HG03064 (cell line): ENCODE data around the gene ZFP36L1.

ENCODE experiments used
- ATAC-seq: cut with Tn5 transposase; IDR thresholded peaks from one replicate; pipeline ENCODE4 v1.9.1; 2021; ENCODE audit warnings: low read depth; ENCODE audit not compliant: unreplicated experiment

The ZFP36L1 gene

DNA sequence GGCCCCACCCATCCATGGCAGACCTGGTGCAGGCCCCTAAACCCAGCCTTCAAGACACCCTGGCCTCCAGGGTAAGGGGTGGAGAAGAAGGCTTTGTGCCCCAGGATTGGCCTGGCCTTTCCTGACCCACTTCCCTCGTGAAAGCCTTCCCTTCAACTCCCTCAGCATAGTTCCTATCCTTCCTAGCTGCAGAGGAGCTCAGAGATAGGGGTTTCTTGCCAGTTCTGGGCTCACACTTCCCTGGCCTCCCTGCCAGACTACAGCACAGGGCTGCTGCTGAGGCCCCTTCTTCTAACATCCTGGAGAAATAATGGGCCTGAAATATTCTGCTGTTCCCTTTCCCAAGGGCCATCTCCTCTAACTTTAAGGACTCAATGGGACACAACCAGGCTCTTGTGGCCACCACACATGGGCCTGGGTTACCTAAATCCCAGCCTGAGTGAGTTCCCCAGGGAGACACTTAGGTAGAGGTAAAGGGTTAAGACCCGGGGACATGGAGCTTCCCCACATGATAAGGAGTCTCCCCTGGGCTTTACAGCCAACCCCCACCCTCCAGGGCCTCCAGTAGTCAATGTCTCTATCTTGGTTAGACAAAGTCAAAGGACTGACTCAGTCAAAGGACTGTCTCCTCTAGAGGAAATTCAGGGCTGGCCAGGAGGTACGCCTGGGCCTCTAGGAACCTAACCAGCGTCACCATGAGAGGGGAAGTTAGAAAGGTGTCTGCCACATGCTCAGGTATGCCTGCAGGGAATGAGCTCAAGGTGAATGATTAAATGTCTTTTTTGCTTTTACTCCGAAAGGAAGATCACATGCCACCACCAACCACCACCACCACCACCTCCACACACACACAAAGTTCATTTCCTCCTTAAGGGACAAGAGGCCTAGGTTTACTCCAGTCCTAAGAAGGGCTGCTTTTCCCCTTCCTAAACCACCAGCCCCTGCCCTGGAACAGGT lies 7.1 kb downstream of the ZFP36L1 start:
- no peak for ATAC-seq

DNA sequence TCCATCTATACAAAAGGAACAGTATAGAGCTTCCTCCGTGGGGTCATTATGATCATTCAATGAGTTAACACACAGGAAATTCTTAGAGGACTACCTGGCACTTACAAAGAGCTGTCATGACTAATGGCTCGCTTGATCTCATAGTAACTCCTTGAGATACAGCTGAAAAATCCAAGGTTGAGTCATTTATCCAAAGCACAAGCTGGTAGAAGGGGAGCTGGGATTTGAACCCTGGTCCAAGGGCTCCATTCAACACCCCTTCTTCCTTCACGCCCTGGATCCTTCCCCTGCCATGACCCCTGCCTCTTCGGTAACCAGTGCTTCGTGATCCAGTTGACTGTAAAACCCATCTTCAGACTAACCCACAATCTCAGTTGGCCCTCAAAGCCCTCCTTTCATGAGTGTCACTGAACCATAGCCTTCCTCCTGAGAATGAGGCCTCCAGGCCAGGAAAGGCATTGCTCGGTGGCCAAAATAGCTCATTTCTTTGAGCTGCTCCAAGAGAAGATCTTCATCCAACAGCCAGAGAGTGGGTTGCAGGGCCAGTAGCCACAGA lies 7.8 kb downstream of the ZFP36L1 start:
- ATAC-seq = no peak

GRCh38 chr14:68784226-68784910 lies 8.5 kb downstream of the ZFP36L1 start:
- no peak for ATAC-seq

DNA sequence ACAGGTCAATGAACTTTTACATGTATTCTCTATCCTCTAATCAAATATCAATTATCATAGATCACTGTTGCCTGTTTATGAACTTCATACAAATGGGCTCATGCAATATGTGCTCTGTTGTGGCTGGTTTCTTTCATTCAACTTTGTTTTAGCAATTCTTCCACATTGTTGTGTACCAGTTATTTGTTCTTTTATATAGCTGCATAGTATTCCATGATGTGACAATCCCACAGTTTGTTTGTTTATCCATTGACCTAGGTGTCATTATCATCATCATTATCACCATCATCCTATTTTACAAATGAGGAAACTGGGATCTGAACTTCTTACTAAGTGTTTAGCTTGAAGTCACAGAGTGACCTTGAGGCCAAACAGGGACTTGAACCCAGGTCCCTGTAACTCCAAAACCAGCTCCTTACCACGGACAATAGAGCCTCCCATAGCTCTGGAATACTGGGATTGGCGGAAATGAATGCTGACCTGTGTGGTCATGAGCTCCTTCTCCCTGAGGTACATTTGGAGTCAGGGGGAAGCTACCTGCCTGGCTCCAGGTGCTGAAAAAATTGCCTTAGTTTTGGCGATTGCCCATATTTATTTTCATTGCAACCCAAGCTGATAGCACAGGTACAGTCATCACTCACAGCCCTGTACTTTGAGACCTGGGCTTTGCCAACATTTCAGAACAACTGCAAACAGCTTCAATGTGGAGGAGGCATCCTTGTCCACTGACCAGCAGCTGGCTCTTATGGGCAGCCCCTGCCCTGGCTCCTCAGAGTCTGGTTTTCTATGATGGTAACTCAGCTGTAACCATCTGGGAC lies 9.2 kb downstream of the ZFP36L1 start:
- no peak for ATAC-seq

DNA sequence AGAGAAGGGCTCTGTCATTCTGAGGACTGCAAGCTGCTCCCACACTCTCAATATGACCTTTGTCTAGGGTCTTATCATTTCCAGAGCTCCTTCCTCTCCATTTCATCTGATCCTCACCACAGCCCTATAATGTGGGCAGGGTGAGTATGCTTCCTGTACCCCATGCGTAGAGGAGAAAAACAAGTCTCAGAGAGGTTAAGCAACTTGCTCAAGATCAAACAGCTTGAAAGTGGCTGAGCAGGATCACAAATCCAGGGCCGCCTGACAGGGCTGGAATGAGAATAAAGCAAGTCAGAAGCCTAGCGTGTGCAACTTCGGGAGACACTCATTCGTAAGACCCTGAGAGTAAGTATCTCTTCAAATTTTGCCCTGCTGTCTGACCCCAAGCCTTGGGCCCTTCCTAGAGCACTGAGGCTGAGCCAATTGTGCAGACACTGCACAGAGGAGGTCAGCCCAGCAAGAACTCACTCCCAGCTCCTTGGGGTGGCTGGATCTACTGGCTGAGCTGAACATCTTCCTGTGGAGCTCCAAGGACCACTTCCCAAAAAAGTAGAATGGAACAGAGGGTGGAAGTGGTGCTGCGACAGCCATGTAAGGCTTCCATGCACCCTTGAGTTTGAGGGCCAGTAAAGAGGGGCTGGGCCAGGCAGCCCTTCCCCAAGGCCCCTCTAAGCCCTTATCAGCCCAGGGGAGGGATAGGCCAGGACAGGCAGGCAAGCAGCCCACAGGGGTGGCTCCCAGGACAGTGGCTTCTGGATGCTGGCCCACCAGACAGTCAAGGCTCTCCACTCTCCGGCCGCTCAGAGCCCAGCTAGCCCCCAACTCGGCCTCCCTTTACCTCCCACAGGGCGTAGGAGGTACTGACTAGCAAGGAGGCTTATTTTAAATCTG lies 10.5 kb downstream of the ZFP36L1 start:
- ATAC-seq = no peak

DNA sequence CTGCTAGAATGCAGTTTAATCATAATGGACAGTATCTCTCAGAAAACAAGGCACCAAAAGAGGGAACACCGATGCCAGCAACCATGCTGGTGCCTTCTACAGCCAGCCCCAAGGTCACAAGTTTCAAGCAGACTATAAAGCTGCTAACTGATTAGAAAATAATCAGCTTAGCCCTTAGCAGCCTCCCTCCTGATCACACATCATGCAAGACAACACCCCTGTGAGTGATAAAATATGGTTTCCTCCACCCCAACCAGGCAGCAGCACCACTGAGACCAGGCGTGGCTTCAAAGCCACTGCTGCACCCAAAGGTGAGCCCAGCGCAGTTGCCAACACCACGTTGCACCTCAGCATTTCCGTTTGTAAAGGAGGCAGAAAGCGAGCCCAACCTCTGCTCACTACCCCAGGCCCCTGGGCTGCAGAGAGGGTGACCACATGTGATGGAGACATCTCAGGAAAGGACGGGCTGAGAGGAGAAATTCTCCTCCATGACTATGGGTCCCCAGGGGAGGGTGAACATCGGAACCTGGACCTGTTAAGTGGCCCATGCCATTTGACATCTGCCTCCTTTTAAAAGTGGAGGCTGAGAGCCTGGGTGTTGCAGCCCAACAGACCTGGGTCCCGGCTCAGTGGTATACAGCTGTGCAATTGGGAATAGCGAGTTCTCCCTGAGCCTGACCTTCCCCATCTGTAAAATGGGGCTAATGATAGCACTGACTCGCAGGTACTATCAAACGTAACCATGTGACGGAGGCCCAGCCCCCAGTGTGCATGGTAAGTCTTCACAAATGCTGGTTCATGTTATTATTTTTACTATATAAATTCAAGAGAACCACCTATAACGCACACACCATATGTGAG lies 11.5 kb downstream of the ZFP36L1 start:
- no peak for ATAC-seq

DNA sequence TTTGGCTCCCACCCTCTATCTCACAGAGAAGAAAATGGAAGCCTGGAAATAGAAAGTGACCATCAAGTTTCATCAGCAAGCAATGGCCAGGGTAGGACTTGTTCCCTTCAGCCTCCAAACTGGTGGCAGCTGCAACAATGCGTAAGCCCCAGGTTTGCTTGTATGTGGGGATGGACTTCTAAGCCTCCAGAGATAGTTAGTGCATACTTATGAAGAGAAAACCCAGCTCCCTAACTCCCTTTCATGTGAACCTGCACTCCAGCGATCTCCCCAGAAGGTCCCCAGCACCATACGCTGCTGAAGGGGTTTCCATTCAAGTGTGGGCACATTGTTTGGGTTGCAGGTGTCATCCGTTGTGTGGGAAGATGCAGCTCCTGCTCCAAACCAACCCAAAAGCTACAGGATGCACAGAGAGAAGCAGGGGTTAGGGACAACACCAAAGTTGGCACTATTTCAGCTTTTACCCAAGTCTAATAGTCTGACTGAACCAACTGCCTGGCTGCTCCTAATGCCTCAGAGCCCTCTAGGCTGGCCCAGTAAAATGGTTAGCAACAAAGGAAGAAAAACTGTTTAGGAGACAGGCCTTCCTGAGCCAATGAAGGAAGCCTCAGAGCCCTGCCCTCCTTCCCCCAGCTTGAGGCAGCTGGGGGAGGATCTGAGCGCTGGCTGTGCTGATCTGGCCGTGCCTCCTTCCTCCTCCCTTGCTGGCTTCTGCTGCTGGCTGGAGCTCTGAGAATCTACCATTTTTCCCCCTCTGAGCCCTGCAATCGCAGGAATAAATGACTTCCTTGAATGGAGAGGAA lies 12.3 kb downstream of the ZFP36L1 start:
- ATAC-seq = no peak

DNA sequence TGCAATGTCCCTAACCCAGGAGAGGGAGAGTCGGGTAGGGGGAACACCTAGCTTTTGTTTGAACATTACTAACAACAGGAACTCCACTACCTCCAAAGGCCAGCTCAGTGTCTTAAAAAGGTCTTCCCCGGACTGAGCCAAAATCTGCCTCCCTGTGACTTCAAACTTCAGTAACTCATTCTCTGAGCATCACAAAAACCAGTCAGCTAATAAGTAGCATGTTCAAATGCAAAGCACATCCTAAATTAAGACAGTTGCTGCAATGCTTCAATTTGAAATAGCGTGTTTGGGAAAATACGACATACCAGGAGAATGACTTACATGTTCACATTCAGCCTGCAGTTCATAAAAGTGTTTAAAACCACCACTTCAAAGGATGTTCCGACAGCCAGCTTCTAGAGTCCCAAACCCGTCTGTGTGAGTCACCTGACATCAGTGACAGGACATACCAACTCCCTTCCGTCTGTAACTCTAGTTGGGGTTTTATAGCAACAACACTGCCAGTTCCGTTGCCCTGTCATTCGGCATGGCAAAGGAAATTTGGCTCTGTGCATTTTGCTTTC lies 13.0 kb downstream of the ZFP36L1 start:
- ATAC-seq = no peak

GRCh38 chr14:68777644-68778043 lies 15.2 kb downstream of the ZFP36L1 start:
- no peak for ATAC-seq

- no peak for ATAC-seq
These were observed 17.2 kb downstream of the ZFP36L1 start for GRCh38 chr14:68775614-68776126.

DNA sequence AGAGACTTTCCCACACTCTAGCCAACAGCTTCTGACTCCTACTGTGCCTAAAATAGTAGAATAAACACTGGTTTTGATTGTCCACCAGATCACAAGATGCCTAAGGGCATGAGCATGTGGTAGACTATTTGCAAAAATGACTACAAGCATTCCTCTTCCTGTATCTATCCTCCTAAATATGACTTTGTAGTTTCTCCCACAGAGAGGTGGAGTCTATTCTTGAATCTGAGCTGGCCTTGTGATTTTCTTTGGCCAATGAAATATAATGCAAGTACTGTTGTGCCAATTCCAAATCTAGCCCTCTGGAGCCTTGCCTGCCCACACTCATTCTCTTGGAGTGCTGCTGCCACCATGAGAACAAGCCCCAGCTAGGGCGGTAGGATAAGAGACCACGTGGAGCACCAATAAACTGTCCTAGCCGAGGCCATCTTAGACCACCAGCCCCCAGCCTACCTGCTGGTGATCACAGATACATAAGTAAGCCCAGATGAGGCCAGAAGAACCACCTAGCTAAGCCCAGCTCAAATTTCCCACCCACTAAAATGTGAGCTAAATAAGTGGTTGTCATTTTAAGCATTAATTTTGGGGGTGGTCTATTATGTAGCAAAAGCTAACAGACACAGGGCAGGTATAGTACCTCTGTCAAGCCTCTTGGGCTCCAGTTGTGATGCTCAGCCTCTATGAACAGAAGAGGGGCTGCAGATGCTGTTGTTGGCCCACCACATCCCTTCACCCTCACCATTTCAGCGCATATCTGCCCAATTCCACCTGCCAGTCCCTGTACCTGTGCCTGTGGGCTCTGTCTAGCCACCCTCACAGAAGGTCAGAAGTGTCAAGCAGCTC lies 17.9 kb downstream of the ZFP36L1 start:
- no peak for ATAC-seq

DNA sequence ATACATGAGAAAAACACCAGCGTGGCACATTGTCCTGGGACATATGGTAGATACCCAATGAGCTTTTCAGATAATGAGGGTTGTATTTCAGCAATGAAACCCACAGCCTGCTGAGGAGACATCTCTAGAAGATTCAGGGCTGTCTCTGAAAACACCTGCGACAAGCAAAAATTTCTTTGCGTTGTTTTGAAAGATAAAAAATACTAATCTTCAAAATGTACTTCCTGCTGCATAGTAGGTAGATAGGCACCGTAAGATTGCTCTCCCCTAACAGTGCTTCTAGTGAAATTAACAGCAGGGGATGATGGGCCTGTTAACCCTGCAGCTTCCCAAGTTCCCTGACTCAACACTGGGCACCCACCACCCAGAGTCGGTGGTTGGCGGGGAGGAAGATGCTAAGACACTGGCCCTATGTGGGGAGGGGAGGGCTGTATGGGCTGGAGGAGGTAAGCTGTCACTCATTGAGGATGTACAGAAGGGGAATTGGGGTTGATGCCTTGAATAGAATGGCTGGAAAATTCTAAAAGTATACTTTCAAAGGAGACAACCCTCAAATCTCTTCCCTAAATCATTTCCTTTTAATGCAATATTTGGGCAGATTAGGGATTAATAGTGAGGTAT lies 20.0 kb downstream of the ZFP36L1 start:
- ATAC-seq = no peak

- no peak for ATAC-seq
These were observed 21.2 kb downstream of the ZFP36L1 start for GRCh38 chr14:68771631-68772030.

GRCh38 chr14:68770553-68771286 lies 22.1 kb downstream of the ZFP36L1 start:
- no peak for ATAC-seq

DNA sequence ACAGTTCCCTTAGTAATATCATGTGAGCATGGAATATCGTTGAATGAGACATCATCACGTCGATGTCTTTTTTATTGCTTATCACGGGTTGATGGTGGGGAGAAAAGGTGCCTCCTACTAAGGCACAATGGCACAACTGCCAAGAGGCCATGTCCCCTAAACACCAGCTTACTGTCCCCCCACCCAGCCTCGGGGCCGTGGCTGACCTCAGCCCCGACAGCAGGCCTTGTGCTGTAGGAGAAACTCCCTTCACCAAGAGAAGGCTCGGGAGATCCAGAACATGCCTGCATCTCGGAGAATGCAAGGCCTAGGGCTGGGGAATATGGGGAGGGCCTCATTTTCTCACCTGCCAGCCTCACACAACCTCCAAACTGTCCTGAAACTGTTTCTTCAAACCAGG lies 22.8 kb downstream of the ZFP36L1 start:
- ATAC-seq = no peak
